ENCODE results near the gene FAP.

The FAP gene

GRCh38 chr2:162149466-162149865 is 93.8 kb downstream of the FAP start:
- DNase-seq = no peak
- no peaks in the 10 kb centered on the region for H3K27me3 ChIP-seq (ENCODE audit: insufficient read depth, low read depth, severe bottlenecking)
- H3K36me3 ChIP-seq = no peaks in the 10 kb centered on the region
- H3K27ac ChIP-seq = no peak overlapping the region
- no peaks in the 10 kb centered on the region for H3K9me3 ChIP-seq (ENCODE audit: severe bottlenecking)
- H3K4me3 ChIP-seq (ENCODE audit: low read depth, low read length) = no peak overlapping the region
- TF ChIP-seq CTCF (IDR thresholded peaks at IDR 0.05; ENCODE audit: low read depth, low read length) = no peak

- Histone ChIP-seq H3K27me3 (ENCODE audit: insufficient read depth, low read depth, severe bottlenecking) (no peaks in the 10 kb centered on the region), H3K9me3 (ENCODE audit: severe bottlenecking) (no peaks in the 10 kb centered on the region), H3K27ac (no peak overlapping the region), H3K4me3 (ENCODE audit: low read depth, low read length) (no peak overlapping the region), H3K36me3 (no peaks in the 10 kb centered on the region)
- no peak for DNase-seq
- no peak for TF ChIP-seq CTCF (IDR thresholded peaks at IDR 0.05; ENCODE audit: low read depth, low read length)
These were observed 94.3 kb downstream of the FAP start for GRCh38 chr2:162148956-162149355.

- H3K36me3 ChIP-seq = no peaks in the 10 kb centered on the region
- no peak for TF ChIP-seq CTCF (IDR thresholded peaks at IDR 0.05; ENCODE audit: low read depth, low read length)
- H3K9me3 ChIP-seq (ENCODE audit: severe bottlenecking) = no peaks in the 10 kb centered on the region
- no peaks in the 10 kb centered on the region for H3K27me3 ChIP-seq (ENCODE audit: insufficient read depth, low read depth, severe bottlenecking)
- no peak overlapping the region for H3K27ac ChIP-seq
- no peak overlapping the region for H3K4me3 ChIP-seq (ENCODE audit: low read depth, low read length)
- DNase-seq = no peak
These were observed 99.3 kb downstream of the FAP start for GRCh38 chr2:162143969-162144368.

GRCh38 chr2:162138310-162138709 is 104.9 kb downstream of the FAP start:
- no peak overlapping the region for H3K4me3 ChIP-seq (ENCODE audit: low read depth, low read length)
- TF ChIP-seq CTCF (IDR thresholded peaks at IDR 0.05; ENCODE audit: low read depth, low read length) = no peak
- H3K9me3 ChIP-seq (ENCODE audit: severe bottlenecking) = no peaks in the 10 kb centered on the region
- no peak for DNase-seq
- H3K27me3 ChIP-seq (ENCODE audit: insufficient read depth, low read depth, severe bottlenecking) = no peaks in the 10 kb centered on the region
- H3K36me3 ChIP-seq = no peaks in the 10 kb centered on the region
- no peak overlapping the region for H3K27ac ChIP-seq

- Histone ChIP-seq H3K36me3 (no peaks in the 10 kb centered on the region), H3K4me3 (ENCODE audit: low read depth, low read length) (no peak overlapping the region), H3K27me3 (ENCODE audit: insufficient read depth, low read depth, severe bottlenecking) (no peaks in the 10 kb centered on the region), H3K27ac (no peak overlapping the region), H3K9me3 (ENCODE audit: severe bottlenecking) (no peaks in the 10 kb centered on the region)
- no peak for DNase-seq
- TF ChIP-seq CTCF (IDR thresholded peaks at IDR 0.05; ENCODE audit: low read depth, low read length) = no peak
These were observed 115.8 kb downstream of the FAP start for GRCh38 chr2:162127422-162127821.

GRCh38 chr2:162126527-162126926 is 116.7 kb downstream of the FAP start:
- no peak overlapping the region for H3K27ac ChIP-seq
- TF ChIP-seq CTCF (IDR thresholded peaks at IDR 0.05; ENCODE audit: low read depth, low read length) = no peak
- H3K9me3 ChIP-seq (ENCODE audit: severe bottlenecking) = no peaks in the 10 kb centered on the region
- no peaks in the 10 kb centered on the region for H3K27me3 ChIP-seq (ENCODE audit: insufficient read depth, low read depth, severe bottlenecking)
- no peak overlapping the region for H3K4me3 ChIP-seq (ENCODE audit: low read depth, low read length)
- no peaks in the 10 kb centered on the region for H3K36me3 ChIP-seq
- DNase-seq = no peak
